ENCODE results near the gene CCDC170.
"Not testable (repeated sequence)": the region's sequence is repeated elsewhere in the genome, so short reads cannot be mapped to it uniquely, and the experiment has no call there.

The CCDC170 gene

DNA sequence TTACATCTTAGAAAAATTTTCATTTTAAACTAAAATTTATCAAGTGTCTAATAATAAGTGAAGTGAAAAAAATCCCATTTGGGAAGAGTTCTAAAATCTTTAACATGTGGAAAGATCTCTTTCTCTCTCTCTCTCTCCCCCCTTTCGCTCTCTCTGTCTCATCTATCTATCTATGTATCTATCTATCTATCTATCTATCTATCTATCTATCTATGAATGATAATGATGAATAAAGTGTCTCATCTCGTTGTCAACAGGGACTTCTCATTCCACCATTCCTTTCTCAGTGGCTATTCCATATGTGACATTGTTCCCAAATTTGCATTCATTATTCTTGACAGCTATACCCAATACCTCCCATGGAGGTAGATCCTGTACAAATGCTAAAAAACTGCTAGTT, 15.2 kb downstream of the CCDC170 start:
- Mint-ChIP-seq H3K36me3 (ENCODE audit: low read depth) (no peaks in the 10 kb centered on the region), H3K4me3 (no peak overlapping the region), H3K9me3 (no peaks in the 10 kb centered on the region), H3K27ac (no peak overlapping the region), H3K27me3 (peaks cover 2% of the 10 kb centered on the region), H3K4me1 (ENCODE audit: low read depth) (no peaks in the 10 kb centered on the region)
- no peak for DNase-seq

DNA sequence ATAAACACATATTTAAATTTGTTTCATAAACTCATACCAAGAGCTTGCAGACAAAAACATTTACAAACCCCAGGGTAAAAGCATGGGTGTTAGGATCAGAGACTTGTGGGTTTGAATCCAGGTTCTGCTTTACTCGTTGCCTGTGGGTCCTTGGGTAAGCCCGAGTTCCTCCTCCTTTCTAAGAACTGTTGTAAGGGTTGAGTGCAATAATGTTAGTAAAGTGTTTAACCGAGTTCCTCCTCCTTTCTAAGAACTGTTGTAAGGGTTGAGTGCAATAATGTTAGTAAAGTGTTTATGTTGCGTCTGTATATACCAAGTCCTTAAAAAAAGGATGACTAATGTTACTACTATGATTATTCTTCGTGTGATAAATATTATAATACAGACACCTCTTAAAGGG, 18.7 kb downstream of the CCDC170 start:
- no peak overlapping the region for H3K27ac Mint-ChIP-seq
- peaks cover 3% of the 10 kb centered on the region for H3K27me3 Mint-ChIP-seq
- no peak for DNase-seq
- no peaks in the 10 kb centered on the region for H3K36me3 Mint-ChIP-seq (ENCODE audit: low read depth)
- H3K4me1 Mint-ChIP-seq (ENCODE audit: low read depth) = no peaks in the 10 kb centered on the region
- H3K9me3 Mint-ChIP-seq = no peaks in the 10 kb centered on the region
- no peak overlapping the region for H3K4me3 Mint-ChIP-seq

GRCh38 chr6:151514000-151514730, 20.3 kb downstream of the CCDC170 start:
- H3K27me3 Mint-ChIP-seq = peaks cover 3% of the 10 kb centered on the region
- H3K4me3 Mint-ChIP-seq = no peak overlapping the region
- H3K9me3 Mint-ChIP-seq = peaks cover 9% of the 10 kb centered on the region
- no peak for DNase-seq
- no peaks in the 10 kb centered on the region for H3K4me1 Mint-ChIP-seq (ENCODE audit: low read depth)
- no peaks in the 10 kb centered on the region for H3K36me3 Mint-ChIP-seq (ENCODE audit: low read depth)
- no peak overlapping the region for H3K27ac Mint-ChIP-seq

DNA sequence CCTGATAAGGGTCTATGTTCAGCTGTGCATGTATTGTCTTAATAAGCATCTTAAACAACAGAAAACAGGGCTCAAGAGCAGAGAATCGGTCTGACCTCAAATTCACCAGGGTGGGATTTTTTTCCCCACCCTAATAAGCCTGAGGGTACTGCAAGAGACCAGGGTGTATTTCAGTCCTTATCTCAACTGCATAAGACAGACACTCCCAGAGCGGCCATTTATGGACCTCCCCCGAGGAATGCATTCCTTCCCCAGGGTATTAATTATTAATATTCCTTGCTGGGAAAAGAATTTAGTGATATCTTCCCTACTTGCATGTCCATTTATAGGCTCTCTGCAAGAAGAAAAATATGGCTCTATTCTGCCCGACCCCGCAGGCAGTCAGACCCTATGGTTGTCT, 25.2 kb downstream of the CCDC170 start:
- not testable (repeated sequence) for H3K36me3 Mint-ChIP-seq (ENCODE audit: low read depth); H3K4me3 Mint-ChIP-seq; H3K27me3 Mint-ChIP-seq; H3K4me1 Mint-ChIP-seq (ENCODE audit: low read depth); H3K27ac Mint-ChIP-seq; DNase-seq
- H3K9me3 Mint-ChIP-seq = peaks cover 38% of the 10 kb centered on the region

DNA sequence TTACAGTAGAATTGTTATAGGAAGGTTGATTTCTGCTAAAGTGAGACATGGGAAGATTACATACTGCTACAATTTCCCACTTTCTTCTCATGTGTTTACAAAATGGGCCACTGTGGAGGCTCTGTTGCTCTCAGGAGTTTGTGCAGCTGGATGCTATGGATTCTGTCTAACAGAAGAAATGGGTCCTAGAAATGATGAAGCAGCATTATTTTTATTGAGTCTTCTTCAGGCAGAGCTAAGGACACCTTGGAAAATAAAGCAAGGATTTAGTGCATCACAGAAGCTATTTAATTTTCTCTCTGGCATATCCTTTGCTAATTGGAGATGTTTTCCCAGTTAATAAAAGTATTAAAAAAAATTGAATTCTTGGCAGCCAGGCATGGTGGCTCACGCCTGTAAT, 29.2 kb downstream of the CCDC170 start:
- no peaks in the 10 kb centered on the region for H3K36me3 Mint-ChIP-seq (ENCODE audit: low read depth)
- DNase-seq = no peak
- no peak overlapping the region for H3K27ac Mint-ChIP-seq
- peaks cover 16% of the 10 kb centered on the region for H3K27me3 Mint-ChIP-seq
- H3K9me3 Mint-ChIP-seq = peaks cover 40% of the 10 kb centered on the region
- H3K4me3 Mint-ChIP-seq = no peak overlapping the region
- no peaks in the 10 kb centered on the region for H3K4me1 Mint-ChIP-seq (ENCODE audit: low read depth)

GRCh38 chr6:151524059-151524458, 30.2 kb downstream of the CCDC170 start:
- H3K9me3 Mint-ChIP-seq = peaks cover 32% of the 10 kb centered on the region

DNA sequence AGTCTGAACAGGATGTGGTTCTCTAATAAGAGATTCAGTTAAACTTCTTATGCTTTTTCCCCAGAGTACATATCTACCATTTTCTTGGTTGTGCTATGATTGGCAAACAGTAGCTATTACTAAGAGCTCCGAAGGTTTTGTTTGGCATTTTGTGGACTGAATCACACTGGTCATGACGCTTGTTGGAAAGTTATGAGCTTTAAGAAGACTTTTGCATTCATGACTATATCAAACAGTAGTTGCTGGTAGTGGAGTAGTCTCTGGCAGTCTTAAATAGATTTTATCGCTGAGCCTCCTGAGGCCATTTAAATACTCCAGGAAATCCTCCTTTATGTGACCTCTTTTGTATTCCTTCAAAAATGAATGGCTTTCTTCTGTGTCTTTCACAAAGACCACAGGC, 40.8 kb downstream of the CCDC170 start:
- Mint-ChIP-seq H3K9me3 (peaks cover 3% of the 10 kb centered on the region), H3K4me3 (no peak overlapping the region), H3K27ac (no peak overlapping the region), H3K36me3 (ENCODE audit: low read depth) (no peaks in the 10 kb centered on the region), H3K4me1 (ENCODE audit: low read depth) (no peaks in the 10 kb centered on the region), H3K27me3 (peaks cover 11% of the 10 kb centered on the region)
- DNase-seq = no peak

More at GRCh38 chr6:151524059-151524458, 30.2 kb downstream of the CCDC170 start:
- Mint-ChIP-seq H3K36me3 (ENCODE audit: low read depth) (no peaks in the 10 kb centered on the region), H3K27me3 (peaks cover 20% of the 10 kb centered on the region), H3K4me3 (no peak overlapping the region), H3K27ac (no peak overlapping the region), H3K4me1 (ENCODE audit: low read depth) (no peaks in the 10 kb centered on the region)
- no peak for DNase-seq

DNA sequence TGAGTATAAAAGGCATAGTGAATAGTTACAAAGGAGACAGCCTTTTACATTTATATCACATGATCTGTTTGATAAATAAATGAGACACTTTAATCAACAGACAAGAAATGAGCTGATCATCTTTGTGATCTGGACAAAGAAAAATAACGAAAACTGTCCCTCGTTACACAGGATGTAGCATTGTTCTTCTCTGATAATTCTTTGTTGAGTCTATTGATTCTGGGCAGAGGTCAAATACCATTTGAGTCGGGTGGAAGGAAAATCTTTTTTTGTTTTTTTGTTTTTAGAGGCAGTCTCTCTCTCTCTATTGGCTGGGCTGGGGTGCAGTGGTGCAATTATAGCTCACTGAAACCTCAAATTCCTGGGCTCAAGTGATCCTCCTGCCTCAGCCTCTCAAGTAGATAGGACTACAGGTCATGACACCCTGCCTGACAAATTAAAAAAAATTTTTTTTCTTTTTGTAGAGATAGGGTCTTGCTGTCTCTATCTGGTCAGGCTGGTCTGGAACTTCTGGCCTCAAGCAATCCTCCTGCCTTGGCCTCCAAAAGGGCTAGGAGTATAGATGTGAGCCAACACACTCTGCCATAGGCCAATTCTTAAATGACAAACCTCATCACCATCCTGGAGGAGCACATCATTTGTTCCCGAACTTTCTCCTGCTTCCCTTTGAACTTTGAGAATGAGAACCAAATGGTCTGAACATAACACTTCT, 41.8 kb downstream of the CCDC170 start:
- peaks cover 6% of the 10 kb centered on the region for H3K9me3 Mint-ChIP-seq
- no peak for DNase-seq
- no peak overlapping the region for H3K27ac Mint-ChIP-seq
- H3K4me1 Mint-ChIP-seq (ENCODE audit: low read depth) = no peaks in the 10 kb centered on the region
- H3K36me3 Mint-ChIP-seq (ENCODE audit: low read depth) = no peaks in the 10 kb centered on the region
- H3K4me3 Mint-ChIP-seq = no peak overlapping the region
- H3K27me3 Mint-ChIP-seq = peaks cover 9% of the 10 kb centered on the region

DNA sequence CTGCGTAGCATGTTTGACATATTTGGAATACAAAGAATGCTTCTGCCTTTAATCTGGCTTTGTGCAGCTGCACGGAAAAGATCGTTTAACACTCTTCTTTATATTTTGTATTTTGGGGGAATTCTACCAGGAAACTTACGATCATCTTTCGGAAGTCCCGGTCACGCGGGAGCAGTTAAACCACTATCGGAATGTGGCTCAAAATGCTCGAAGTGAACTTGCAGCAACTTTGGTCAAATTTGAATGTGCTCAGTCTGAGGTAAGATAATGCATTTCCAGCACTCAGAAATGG, 42.3 kb downstream of the CCDC170 start:
- H3K27me3 Mint-ChIP-seq = peaks cover 6% of the 10 kb centered on the region
- H3K36me3 Mint-ChIP-seq (ENCODE audit: low read depth) = no peaks in the 10 kb centered on the region
- H3K4me1 Mint-ChIP-seq (ENCODE audit: low read depth) = no peaks in the 10 kb centered on the region
- no peak for DNase-seq
- no peak overlapping the region for H3K4me3 Mint-ChIP-seq
- no peak overlapping the region for H3K27ac Mint-ChIP-seq
- H3K9me3 Mint-ChIP-seq = peaks cover 9% of the 10 kb centered on the region

DNA sequence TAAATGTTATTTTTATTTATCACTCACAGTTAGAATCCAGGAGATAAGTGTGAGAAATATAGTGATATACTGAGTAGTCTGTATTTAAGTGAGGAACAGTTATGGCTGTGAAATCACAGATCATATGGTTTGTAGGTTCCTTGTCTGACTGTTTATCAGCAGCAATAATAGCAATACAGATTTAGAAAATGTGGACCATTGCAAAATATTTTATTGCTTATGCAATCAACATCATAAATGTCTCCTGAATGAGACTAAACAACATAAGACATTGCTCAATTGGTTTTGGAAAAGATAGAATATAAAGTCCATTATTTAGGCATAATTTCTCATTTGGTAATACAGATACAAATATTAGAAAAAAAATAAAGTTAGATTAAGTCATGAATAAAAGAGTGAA, 43.7 kb downstream of the CCDC170 start:
- H3K27me3 Mint-ChIP-seq = peaks cover 6% of the 10 kb centered on the region
- H3K4me1 Mint-ChIP-seq (ENCODE audit: low read depth) = no peaks in the 10 kb centered on the region
- no peak overlapping the region for H3K27ac Mint-ChIP-seq
- peaks cover 7% of the 10 kb centered on the region for H3K9me3 Mint-ChIP-seq
- H3K4me3 Mint-ChIP-seq = no peak overlapping the region
- no peak for DNase-seq
- no peaks in the 10 kb centered on the region for H3K36me3 Mint-ChIP-seq (ENCODE audit: low read depth)

- Mint-ChIP-seq H3K27me3 (peaks cover 9% of the 10 kb centered on the region), H3K27ac (no peak overlapping the region), H3K4me1 (ENCODE audit: low read depth) (no peaks in the 10 kb centered on the region), H3K36me3 (ENCODE audit: low read depth) (no peaks in the 10 kb centered on the region), H3K4me3 (no peak overlapping the region), H3K9me3 (peaks cover 7% of the 10 kb centered on the region)
- DNase-seq = no peak
These were observed 45.9 kb downstream of the CCDC170 start for GRCh38 chr6:151539506-151540268.

DNA sequence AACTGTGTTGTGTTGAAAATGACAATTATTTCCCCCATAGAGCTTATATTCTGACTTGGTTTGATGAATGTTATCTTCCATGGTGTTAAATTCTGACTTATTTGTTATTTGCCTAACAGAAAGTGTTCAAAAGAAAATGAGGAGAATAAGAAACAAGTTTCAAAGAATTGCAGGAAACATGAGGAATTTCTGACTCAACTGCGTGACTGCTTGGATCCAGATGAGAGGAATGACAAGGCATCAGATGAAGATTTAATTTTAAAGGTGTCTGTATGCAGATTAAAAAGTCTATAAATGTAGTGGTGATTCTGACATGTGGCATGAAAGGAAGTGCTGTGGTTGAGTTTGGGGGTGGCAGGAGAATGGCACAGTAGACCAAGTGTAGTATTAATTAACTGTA, 50.6 kb downstream of the CCDC170 start:
- DNase-seq = no peak
- no peaks in the 10 kb centered on the region for H3K36me3 Mint-ChIP-seq (ENCODE audit: low read depth)
- no peak overlapping the region for H3K27ac Mint-ChIP-seq
- peaks cover 7% of the 10 kb centered on the region for H3K9me3 Mint-ChIP-seq
- peaks cover 24% of the 10 kb centered on the region for H3K27me3 Mint-ChIP-seq
- no peak overlapping the region for H3K4me3 Mint-ChIP-seq
- no peaks in the 10 kb centered on the region for H3K4me1 Mint-ChIP-seq (ENCODE audit: low read depth)

- H3K27ac Mint-ChIP-seq; H3K36me3 Mint-ChIP-seq (ENCODE audit: low read depth); DNase-seq; H3K4me3 Mint-ChIP-seq; H3K9me3 Mint-ChIP-seq; H3K4me1 Mint-ChIP-seq (ENCODE audit: low read depth): not testable (repeated sequence)
- H3K27me3 Mint-ChIP-seq = peaks cover 24% of the 10 kb centered on the region
These were observed 51.1 kb downstream of the CCDC170 start for GRCh38 chr6:151544884-151545283.

GRCh38 chr6:151546941-151547659, 53.3 kb downstream of the CCDC170 start:
- no peaks in the 10 kb centered on the region for H3K4me1 Mint-ChIP-seq (ENCODE audit: low read depth)

More at GRCh38 chr6:151546941-151547659, 53.3 kb downstream of the CCDC170 start:
- no peak overlapping the region for H3K27ac Mint-ChIP-seq
- peaks cover 8% of the 10 kb centered on the region for H3K9me3 Mint-ChIP-seq
- DNase-seq = no peak
- peaks cover 24% of the 10 kb centered on the region for H3K27me3 Mint-ChIP-seq
- H3K36me3 Mint-ChIP-seq (ENCODE audit: low read depth) = no peaks in the 10 kb centered on the region
- no peak overlapping the region for H3K4me3 Mint-ChIP-seq

Data from activated T-cell treated with anti-CD3 and anti-CD28 coated beads, Interleukin-2, amount 50 U/mL, for 24 hours (primary cell).